Bronchial epithelial cell (primary cell): ENCODE measurements around the gene OR10K2. TPM values are rescaled to one million over a fixed set of nuclear protein-coding genes. Genes with fewer than 3 reads are reported as not detected.
A peak's percentile ranks its signal among the peaks of the same experiment; 100 is the strongest.
"Not testable (repeated sequence)": the region's sequence is repeated elsewhere in the genome, so short reads cannot be mapped to it uniquely, and the experiment has no call there.

Source experiments
- DNase-seq: peaks from one replicate; pipeline ENCODE4 v3.0.0-alpha.2; 2010; ENCODE audit warnings: low read depth
- FAIRE-seq: peaks from 2 replicates; lab custom pipeline; 2011; peaks lifted over from hg19 to GRCh38; lab: Jason Lieb, UNC
- H3K27me3 ChIP-seq: 2 replicates; pipeline ENCODE4 v1.5.1; 2011; ENCODE audit warnings: low read length; ENCODE audit not compliant: control insufficient read depth, insufficient read depth
- H3K36me3 ChIP-seq: 2 replicates; pipeline ENCODE4 v1.5.1; 2011; ENCODE audit warnings: low read length; ENCODE audit not compliant: control insufficient read depth, insufficient read depth
- H3K4me3 ChIP-seq: 2 replicates; pipeline ENCODE4 v1.5.1; 2011; ENCODE audit warnings: mild to moderate bottlenecking, low read depth, low read length, control low read depth
- total RNA-seq: library from RNA; depleted of rRNA; stranded (reverse); fragments of >200 nt; gene quantifications from 2 replicates; pipeline ENCODE4 v1.2.1, GENCODE V29; 2014
- TF ChIP-seq, protein P1 (sequence below): IDR thresholded peaks from 2 replicates; pipeline ENCODE4 v1.5.1; 2011; ENCODE audit warnings: mild to moderate bottlenecking, moderate library complexity, low read length, control low read depth, inconsistent platforms; ENCODE audit not compliant: insufficient read depth, severe bottlenecking

The OR10K2 gene
- total RNA-seq, 1 donor from 2014 or later, result not detected

DNA sequence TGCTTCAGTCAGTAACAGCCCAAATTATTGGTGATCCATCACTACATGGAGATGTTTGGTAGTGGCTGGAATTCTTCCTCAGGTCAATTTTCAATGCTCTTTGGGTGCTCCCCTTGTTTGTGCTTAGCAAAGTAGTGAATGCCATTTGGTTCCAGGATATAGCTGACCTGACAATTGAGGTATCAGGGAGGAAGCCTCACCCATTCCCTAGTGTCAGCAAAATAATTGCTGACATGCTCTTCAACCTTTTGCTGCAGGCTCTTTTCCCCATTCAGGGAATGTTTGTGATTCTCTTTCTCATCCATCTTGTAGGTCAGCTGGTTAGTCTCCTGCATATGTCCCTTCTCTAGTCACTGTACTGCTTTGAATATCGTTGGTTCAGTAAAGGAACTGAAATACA lies 28.5 kb upstream of the OR10K2 start:
- TF ChIP-seq, protein P1, sequence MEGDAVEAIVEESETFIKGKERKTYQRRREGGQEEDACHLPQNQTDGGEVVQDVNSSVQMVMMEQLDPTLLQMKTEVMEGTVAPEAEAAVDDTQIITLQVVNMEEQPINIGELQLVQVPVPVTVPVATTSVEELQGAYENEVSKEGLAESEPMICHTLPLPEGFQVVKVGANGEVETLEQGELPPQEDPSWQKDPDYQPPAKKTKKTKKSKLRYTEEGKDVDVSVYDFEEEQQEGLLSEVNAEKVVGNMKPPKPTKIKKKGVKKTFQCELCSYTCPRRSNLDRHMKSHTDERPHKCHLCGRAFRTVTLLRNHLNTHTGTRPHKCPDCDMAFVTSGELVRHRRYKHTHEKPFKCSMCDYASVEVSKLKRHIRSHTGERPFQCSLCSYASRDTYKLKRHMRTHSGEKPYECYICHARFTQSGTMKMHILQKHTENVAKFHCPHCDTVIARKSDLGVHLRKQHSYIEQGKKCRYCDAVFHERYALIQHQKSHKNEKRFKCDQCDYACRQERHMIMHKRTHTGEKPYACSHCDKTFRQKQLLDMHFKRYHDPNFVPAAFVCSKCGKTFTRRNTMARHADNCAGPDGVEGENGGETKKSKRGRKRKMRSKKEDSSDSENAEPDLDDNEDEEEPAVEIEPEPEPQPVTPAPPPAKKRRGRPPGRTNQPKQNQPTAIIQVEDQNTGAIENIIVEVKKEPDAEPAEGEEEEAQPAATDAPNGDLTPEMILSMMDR, result no peak
- DNase-seq (no peak), FAIRE-seq (peak; percentile 94)
- no peaks in the 10 kb centered on the region for H3K27me3 ChIP-seq
- no peak overlapping the region for H3K4me3 ChIP-seq
- no peaks in the 10 kb centered on the region for H3K36me3 ChIP-seq

DNA sequence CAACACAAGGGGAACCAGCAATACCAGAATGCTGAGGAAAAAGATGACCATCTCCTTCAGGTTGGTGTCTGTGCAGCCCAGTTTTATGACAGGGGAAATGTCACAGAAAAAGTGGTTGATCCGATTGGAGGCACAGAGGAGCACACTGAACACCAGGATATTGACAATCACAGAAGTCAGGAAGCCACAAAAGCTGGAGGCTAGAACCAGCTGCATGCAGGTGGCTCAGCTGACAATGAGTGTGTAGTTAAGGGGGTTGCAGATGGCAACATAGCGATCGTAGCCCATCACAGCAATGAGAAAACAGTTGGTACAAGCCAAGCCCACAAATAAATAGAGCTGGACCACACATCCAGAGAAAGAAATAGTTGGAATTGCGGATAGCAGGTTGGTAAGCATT lies 19.3 kb upstream of the OR10K2 start:
- Histone ChIP-seq H3K27me3 (no peaks in the 10 kb centered on the region), H3K36me3 (no peaks in the 10 kb centered on the region), H3K4me3 (no peak overlapping the region)
- TF ChIP-seq, protein P1, result no peak
- DNase-seq (no peak), FAIRE-seq (peak; percentile 50)

DNA sequence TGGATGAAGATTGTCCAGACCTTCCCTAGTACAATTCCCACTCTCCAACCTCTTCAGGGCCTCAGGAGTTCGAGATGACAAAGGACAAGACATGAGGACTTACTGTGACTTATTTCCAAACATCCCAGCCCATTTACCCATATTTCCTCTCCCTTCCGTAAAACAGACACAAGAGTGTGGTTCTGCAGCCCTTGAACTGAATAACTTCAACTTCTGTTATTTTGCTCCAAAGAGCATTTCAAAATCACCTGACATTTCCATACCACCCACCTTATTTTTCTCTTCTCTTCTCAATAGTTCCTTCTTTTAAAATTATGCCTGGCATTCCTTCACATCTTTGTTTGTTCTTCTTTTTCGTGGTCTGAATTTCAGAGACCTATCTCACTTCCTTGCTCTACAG lies 8.7 kb upstream of the OR10K2 start:
- H3K4me3 ChIP-seq, result no peak overlapping the region
- FAIRE-seq, result no peak

DNA sequence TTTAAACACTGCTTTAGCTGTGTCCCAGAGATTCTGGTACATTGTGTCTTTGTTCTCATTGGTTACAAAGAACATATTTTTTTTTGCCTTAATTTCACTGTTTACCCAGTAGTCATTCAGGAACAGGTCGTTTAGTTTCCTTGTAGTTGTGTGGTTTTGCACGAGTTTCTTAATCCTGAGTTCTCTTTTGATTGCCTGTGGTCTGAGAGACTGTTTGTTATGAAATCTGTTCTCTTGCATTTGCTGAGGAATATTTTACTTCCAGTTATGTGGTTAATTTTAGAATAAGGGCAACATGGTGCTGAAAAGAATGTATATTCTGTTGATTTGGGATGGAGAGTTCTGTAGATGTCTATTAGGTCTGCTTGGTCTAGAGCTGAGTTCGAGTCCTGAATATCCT lies 4.1 kb upstream of the OR10K2 start:
- not testable (repeated sequence) for DNase-seq, H3K27me3 ChIP-seq, H3K36me3 ChIP-seq, H3K4me3 ChIP-seq, FAIRE-seq

More for the DNA sequence above, 8.7 kb upstream of the OR10K2 start:
- H3K36me3 ChIP-seq, result no peaks in the 10 kb centered on the region
- TF ChIP-seq, protein P1, result no peak
- no peaks in the 10 kb centered on the region for H3K27me3 ChIP-seq
- no peak for DNase-seq

DNA sequence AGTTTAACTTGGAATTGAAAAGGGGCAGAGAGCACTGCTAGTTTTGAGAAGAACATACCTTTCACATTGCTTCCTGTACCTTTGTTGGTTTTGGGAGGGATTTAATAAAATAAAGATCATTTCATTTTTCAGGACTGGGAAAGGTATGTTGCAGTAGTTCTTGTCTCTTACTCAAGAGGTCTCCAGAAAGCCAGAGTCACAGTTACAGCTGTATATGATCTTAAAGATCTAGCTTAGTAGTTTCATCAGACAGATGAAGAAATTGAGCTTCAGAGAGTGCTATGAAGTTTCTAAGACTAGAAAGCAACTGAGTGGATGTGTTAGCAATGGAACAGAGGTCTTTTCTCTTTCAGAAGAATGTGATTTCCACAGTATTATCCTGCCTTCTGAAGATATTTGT lies 1.0 kb downstream of the OR10K2 start:
- TF ChIP-seq, protein P1, result no peak
- no peaks in the 10 kb centered on the region for H3K36me3 ChIP-seq
- H3K4me3 ChIP-seq, result no peak overlapping the region
- H3K27me3 ChIP-seq, result no peaks in the 10 kb centered on the region
- no peak for FAIRE-seq
- no peak for DNase-seq

DNA sequence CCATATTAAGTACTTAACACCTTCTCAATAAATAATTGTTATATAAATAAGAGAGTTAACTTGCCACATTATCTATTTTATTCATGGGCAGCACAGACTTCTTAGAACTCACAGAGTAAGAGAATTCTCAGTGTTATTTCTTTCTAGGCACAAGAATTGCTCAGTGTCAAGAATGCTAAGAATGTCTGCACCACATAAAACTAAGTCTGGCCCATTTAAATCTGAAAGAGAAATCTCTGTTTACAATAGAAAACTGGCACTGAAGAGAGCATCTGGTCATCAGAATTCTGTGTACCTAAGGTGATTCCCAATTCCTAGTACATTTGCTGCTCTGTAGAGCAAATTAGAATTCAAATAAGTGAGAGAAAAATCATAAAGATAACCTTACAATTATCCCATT lies 3.8 kb downstream of the OR10K2 start:
- no peak for DNase-seq
- no peak for FAIRE-seq
- no peaks in the 10 kb centered on the region for H3K36me3 ChIP-seq
- no peak overlapping the region for H3K4me3 ChIP-seq
- H3K27me3 ChIP-seq, result no peaks in the 10 kb centered on the region
- TF ChIP-seq, protein P1, result no peak
